NOMO-1 (cell line): ENCODE measurements around the gene PRKAA2.

Source experiments
- DNase-seq, 2 experiments: peaks; one replicate each; lab custom pipeline; 2025; ENCODE audit not compliant: unreplicated experiment in 2 of 2; lab: John Stamatoyannopoulos, UW

Gene PRKAA2

DNA sequence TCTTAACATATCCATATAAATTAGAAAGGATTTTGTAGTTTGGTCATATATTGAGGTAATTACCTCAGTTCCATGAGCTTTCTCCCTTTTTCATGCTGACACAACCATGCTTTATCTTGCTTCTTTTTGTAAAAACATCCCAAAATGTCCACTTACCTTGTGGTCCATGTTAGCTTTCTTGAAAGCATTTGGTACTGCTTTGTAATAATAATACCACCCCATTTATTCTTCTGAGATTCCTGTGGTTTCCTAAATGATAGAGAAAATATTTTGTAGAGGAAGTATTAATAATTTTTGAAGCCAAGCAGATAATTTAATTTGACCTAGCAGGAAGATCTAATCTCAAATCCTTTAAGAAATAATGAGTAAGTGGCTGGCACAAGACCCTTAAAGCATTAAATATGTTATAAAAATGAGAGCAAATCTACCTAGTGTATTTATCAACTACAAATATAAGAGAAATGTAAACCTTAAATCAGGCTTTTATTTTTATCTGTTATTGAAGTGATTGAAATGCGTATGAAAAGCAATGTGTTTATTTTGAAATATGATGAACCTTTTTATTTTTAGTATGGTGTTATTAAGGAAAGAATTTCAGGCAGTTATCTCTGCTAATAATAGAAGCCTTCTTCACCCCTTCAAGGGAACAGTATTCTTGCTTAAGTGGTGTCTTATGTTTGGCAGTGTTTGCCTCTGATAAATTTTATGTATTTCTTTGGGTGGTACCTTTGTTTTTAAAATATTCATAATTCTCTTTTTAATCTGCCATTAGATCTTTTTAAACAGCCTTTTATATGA, 9.2 kb downstream of the PRKAA2 start:
- DNase-seq = no peak

DNA sequence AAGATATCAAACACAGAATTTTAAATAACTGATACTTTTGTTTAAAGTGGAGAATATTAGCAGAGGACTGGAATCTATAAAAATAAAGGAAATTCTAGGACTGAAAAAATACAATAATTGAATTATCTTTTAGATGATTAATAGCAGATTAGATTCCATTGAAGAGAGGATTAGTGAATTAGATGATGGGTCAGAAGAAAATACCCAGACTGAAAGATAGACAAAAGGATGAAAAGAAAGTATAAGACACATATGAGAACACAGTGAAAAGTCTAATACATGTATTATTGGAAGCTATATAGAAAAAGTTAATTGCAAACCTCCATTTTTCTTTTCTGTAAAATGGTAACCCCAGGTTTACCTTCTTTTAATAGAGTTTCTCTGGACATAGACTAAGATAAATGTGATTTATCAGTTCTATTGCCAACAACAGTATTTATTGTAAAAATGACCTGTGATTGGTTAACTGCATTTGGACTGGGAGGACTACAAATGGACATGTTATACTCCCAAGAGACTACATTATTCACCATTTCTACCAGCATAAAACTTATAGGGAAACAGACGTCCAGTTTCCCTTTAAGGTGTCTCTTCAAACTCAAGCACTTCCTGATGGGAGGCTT, 11.0 kb downstream of the PRKAA2 start:
- no peak for DNase-seq

DNA sequence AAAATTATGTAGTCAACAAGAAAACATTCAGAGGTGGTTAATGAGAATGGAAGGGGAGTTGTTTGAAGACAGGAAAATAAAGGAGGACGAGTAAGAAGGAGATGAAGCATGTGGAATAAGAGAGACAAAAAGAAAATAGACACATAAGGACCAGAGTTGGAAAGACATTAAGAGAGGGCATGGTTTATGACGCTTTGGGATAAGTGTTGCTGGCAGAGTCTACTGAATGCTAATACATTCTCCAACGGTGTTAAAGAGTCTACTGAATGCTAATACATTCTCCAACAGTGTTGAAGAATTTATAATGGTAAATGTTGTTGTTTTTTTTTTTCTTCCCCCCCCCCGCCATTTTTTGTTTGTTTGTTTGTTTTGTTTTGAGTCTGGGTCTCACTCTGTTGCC, 13.1 kb downstream of the PRKAA2 start:
- no peak for DNase-seq

DNA sequence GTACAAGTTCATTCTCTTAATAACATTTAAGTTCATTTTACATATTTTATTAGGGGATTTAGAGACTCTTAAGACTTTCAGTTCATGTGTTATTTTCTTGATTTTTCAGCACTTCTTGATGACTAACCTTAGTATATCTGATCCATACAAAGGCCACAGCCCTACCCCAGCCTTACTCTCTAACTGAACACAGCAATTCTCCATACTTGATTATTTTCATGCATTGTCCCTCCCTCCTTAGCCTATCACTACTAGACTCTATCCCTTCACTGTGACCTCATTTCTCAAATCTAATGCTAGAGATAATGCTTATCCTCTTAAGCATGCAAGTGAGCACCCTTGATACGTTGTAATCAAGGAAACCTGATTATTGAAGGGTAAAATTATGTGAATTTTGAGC, 15.2 kb downstream of the PRKAA2 start:
- no peak for DNase-seq

DNA sequence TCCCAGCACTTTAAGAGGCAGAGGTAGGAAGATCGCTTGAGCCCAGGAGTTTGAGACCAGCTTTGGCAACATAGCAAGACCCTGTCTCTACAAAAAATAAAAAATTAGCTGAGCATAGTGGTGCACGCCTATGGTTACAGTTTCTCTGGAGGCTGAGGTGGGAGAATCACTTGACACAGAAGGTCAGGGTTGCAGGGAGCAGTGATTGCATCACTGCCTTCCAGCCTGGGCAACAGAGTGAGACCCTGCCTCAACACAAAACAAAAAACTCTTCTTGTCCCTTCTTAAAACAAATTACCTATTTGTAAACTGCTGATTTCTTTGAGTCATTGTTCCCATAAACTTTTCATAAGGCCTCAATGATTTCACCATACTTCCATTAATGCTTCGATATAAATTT, 18.7 kb downstream of the PRKAA2 start:
- no peak for DNase-seq

DNA sequence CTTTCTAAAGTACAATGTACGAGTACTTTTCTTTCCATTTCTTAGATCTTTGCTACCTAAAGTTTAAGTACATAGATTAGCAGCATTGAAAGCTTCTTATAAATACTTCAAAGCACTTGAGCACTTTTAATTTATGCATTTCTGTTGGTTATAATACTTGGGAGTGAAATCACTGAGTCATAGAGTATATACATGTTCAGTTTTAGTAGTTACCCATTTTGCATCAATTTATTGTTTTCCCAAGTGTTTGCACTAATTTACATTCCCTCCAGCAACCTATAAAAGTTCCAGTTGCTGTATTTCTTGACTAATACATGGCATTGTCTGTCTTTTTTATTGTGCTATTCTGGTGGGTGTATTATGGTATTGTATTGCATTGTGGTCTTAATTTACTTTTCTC, 20.3 kb downstream of the PRKAA2 start:
- DNase-seq = no peak

DNA sequence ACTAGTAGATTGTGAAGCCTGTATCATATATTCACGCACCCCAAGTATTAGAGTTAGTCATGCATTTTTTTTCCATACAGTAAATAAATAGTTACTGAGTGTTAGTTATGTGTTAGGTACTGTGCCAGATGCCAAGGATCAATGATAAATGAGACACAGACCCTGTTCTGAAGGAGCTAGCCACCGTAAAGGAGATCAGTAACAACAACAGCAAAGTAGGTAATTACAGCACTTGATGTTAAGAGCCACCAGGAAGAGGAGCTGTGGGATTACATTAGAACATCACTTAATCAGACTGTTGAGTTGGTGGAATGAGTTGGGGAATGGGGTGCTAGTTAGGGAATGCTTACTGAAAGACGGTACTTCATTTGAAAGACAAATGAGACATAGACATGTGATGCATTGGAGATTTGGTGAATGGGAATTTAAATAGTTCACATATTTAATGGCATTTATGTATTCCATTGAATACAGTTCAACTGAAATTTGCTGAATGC, 21.0 kb downstream of the PRKAA2 start:
- DNase-seq = no peak

DNA sequence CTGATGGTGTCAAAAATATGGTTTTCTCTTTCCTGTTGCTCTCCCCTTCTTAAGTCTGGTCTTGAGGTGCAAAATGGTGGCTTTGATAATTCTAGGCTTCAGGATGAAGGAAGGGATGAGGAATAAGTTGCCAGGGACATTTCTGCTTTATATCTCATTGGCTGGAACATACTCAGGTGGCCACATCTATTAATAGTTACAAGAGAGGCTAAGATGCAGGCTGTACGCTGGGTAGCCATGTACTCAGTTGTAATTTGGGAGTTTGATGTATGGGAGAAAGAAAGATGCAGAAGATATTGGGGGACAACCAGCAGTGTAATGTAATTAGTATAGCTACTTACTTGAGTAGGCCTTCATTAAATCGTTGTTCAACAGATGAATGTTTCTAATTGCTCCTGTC, 25.2 kb downstream of the PRKAA2 start:
- DNase-seq = no peak

DNA sequence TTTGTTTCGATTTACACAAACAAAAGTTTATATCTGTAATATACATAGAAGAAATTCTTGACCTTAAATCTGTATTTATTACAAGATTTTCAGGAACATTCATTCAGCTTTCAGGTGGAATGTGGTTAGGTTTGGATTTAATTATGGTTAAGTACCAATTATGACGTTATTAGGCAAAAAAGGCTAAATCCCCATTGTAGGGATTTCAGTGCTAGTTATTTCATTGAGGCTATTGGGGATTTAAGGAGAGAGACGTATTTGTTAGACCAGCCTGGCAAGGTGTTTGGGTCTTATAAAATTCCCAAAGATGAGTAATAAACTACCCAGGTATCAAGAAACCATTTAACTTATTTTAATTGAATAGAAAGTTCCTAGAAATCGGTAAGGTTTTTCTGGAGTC, 26.0 kb downstream of the PRKAA2 start:
- DNase-seq = no peak

DNA sequence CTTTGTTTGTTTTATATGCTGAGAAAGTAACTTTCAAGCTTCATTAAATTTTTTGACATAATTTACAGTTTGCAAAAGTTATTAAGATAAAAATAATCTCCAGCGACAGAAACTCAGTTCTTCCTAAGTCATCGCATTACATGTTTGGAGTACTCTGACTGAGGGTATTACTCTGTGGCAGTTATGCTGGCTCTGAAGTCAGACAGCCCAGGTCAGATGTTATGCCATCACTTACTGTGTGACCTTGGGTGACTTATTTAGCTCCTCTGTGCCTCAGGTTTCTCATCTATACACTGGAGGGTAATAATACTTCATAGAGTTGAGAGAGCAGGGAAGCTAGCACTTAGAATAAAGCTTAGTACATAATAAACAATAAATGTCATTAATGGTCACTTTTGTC, 26.4 kb downstream of the PRKAA2 start:
- no peak for DNase-seq

DNA sequence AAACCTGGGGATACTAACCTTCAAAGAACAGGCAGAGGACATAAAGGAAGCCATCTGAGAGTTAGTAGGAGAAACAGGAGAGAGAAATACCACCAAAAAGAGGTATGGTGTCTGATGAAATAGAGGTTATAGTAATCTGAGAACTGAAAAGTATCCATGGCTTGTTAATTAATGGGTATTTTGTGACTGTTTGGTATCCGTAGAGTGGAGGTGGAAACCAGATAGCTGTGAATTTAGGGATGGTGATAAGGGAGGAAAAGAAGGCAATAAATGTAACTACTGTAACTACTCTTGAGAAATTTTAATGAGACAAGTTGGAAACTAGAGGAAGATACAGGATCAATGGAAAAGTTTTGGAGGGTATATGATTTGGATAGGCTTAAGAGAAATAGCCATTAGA, 27.5 kb downstream of the PRKAA2 start:
- no peak for DNase-seq

DNA sequence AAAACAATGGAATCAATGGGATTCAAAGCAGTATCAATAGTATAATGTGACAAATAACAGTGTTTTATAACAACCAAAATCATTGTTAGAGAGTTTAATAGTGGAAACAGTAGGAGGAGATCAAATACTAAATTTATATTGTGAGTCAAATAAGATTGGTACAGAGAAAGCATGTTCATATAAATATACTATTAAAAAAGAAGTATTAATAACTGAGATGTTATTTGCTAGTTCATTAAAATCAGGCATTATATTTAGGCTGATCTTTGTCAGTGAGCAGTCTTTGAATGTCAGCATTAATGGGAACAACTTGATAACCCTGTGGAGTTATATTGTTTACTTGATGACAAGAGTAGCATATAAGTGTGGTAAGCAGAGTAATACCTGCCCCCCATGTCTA, 30.6 kb downstream of the PRKAA2 start:
- no peak for DNase-seq

DNA sequence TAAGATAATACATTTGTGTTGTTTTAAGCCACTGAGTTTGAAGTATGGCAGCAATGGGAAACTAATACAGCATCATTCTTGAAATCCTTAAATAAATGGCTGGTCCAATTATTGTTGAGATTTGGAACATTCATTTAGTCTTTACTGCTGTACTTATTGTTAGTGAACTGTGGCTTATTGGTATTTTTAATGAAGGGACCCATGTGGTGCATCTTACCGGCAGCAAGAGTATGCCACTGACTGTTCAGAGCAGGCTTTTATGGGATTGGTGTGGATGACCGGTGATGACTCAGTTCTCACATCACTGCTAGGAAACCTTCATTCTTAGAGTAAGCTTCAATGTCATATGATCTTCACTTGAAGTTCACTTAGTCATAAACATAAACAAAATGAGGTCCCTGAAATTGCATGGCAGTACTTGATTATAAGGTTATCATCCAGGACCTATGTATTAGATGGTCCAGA, 31.5 kb downstream of the PRKAA2 start:
- no peak for DNase-seq

DNA sequence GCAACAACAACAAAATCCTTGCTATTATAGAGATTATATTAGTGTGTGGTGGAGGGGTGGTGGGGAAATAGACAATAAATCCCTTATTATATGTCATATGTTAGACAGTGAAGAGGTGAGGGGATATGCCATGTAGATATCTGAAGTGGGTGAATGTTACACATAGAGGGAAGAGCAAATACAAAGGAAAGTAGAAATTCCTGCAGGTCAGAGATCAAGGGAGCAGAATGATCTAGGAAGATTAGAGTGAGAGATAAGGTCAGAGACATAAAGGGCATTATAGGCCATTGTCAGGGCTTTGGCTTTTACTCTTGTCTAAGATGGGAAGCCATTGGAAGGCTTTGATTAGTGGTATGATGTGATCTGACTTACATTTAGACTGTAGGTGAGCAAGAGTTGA, 38.5 kb downstream of the PRKAA2 start:
- DNase-seq = no peak

DNA sequence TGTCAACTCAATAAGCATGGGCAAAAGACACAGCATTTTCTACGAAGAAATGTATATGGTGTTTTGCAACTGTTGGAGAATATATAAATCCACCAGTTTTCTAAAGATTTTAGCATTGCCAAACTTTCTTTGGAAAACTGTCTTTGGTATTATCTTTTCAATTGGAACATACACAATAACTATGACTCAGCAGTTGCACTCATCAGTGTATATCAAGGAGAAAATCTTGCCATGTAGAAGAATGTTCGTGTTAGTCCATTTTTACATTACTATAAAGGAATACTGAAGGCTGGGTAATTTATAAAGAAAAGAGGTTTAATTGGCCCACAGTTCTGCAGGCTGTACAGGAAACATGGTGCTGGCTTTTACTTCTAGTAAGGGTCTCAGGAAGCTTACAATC, 41.1 kb downstream of the PRKAA2 start:
- no peak for DNase-seq

DNA sequence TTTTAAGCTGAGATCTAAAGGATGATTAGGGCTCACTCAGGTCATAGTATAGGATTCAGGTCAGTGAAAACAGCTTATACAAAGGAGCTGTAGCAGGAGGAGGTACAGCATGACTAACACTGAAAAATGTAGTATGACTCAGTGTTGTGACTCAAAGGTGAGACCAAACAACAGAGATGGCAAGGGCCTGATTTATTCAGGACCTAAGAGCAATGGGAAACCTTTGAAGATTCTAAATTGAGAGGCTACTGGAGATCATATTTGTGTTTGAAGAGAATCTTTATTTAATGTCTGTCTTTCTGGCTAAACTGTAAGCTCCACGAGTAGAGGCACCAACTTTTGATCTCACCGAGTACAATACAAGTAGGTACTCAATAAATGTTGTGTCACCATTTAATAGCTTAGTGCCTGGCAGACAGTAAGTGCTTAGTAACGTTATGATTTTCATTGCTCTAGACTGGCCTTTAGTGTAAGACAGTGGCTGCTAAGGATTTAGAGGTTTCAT, 43.5 kb downstream of the PRKAA2 start:
- DNase-seq = no peak

DNA sequence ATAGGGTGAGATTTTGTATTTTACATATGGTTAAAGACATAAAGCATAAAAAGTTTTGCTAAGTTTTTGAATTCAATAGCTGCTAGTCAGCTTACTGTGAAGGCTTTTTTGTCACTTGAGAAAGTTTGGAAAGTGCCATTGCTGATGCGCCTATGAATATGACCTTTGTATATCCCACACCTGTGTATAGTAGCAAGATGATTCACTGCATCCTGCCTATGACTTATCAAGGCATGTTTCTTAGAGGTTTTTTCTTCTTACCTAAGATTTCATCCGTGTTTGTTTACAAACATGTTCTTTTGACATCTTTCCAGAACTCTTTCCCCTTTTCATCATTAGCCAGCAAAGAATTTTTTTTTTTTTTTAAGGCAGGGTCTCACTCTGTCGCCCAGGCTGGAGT, 51.5 kb downstream of the PRKAA2 start:
- DNase-seq = no peak

DNA sequence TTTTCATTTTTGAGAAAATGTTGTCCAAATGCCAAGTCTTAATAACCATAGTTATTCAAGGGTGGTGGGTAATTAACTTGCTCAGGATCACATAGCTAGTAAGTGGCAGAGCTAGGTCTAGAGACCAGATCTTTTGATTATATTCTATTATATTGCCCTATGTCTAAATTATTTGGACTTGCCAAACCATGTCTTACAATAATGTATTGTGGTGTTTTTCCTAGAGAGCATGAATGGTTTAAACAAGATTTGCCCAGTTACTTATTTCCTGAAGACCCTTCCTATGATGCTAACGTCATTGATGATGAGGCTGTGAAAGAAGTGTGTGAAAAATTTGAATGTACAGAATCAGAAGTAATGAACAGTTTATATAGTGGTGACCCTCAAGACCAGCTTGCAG, 58.6 kb downstream of the PRKAA2 start:
- no peak for DNase-seq

DNA sequence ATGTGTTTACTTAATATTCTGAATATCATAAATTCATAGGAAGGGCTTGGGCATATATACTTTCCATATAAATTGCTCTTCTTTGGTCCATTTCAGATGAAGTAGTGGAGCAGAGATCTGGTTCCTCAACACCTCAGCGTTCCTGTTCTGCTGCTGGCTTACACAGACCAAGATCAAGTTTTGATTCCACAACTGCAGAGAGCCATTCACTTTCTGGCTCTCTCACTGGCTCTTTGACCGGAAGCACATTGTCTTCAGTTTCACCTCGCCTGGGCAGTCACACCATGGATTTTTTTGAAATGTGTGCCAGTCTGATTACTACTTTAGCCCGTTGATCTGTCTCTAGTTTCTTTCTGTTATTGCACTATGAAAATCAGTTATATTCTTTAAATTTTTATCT, 62.3 kb downstream of the PRKAA2 start:
- DNase-seq = no peak

DNA sequence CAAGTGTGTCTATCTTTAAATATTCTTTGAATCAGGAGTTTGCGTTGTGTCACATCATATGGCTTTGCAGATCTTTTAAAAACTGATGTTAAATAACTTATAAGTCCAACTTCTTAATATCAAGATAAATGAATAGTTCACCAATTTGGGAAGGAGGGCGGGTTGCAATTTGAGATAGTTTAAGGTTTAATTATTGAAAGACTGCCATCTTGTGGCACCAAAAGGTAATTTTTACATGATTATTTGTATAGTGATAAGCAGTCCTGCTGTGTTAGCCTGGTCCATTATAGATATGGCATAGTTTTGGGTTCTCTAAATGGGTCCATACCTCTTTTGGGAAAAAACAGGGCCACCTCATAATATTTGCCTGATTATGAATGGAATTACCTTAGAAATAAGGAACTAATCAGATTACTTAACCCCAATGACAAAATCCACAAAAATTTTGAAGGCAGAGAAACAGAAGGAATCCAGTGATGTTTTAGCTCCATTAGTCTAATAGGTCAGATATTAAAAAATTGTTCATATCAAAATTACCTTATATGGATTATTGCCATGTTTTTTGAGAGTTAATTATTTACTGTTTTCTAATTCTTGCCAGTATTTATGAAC, 64.3 kb downstream of the PRKAA2 start:
- DNase-seq = peak; percentile 7 to 54

DNA sequence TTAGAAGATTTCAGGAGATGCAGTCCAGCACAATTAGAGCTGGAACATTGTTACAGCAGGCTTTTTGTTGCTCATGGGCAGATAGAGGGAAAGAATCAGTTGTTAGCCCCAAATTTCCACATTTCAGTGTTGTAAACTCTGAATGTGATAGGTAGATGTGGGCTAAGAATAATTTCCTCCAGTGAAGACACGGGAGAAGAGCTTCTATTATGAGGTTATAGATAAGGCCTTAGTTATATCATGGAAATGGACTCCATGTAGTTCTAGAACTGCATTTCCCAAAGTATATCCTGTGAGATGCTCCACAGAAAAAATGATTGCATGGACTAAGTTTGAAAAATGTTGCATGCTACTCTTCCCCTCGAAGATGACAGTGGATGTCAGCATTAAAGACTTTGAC, 64.9 kb downstream of the PRKAA2 start:
- DNase-seq = no peak

DNA sequence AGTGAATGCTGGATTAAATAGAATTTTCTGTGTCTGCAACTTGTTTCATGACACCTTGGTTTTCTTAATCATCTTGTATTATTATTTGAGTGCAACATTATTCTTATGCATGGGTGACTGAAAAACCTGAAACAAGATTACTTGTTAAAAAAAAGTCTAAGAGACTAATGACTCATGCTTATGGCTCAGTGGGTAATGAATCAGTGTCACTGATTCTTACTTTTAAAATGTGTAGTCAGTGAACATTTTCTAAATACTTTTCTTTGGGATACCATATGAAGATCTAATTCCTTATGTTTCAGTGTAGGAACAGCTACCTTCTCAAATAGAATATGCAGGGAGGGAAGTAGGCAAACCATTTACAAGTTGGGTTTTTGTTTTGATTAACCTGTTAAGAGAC, 65.5 kb downstream of the PRKAA2 start:
- DNase-seq = no peak
